GM13977 (cell line): Measurements from ENCODE around the gene SALL3.
"Not testable (repeated sequence)": the region's sequence is repeated elsewhere in the genome, so short reads cannot be mapped to it uniquely, and the experiment has no call there.

Source experiments
- DNase-seq: peaks from one replicate; pipeline ENCODE4 v3.0.0; 2012; ENCODE audit warnings: low spot score
- in situ Hi-C: fragments of 300-500 bp; cut with MboI; formaldehyde crosslinking; loops from one replicate; pipeline ENCODE4 v1.12.0; 2022; ENCODE audit warnings: low sequenced_read_pairs, low pct_unique_long_range_greater_than_20kb, mixed read lengths, inconsistent platforms; ENCODE audit not compliant: unreplicated experiment
- TF ChIP-seq, protein P1 (sequence below): IDR thresholded peaks from 2 replicates; pipeline ENCODE4 v1.5.1; 2012; ENCODE audit warnings: mild to moderate bottlenecking, control low read depth; ENCODE audit not compliant: insufficient read depth; ENCODE audit errors: extremely low read depth, missing control alignments

Gene SALL3

DNA sequence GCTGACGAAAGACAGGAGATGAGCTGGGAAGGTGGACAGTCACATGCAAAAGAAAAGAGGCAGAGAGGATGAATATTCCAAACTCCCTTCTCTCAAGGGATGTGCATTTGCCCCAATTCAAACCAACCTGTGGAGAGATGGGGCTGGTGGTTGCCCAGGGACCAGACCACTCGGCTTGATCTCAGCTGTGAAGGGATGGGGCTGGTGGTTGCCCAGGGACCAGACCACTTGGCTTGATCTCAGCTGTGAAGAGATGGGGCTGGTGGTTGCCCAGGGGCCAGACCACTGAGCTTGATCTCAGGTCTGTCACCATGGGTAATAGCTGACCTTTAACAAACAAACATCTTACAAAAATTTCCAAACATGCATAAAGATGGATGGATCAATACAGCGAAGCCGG is 42.5 kb upstream of the SALL3 start:
- in situ Hi-C loops = no loop called here
- TF ChIP-seq, protein P1, sequence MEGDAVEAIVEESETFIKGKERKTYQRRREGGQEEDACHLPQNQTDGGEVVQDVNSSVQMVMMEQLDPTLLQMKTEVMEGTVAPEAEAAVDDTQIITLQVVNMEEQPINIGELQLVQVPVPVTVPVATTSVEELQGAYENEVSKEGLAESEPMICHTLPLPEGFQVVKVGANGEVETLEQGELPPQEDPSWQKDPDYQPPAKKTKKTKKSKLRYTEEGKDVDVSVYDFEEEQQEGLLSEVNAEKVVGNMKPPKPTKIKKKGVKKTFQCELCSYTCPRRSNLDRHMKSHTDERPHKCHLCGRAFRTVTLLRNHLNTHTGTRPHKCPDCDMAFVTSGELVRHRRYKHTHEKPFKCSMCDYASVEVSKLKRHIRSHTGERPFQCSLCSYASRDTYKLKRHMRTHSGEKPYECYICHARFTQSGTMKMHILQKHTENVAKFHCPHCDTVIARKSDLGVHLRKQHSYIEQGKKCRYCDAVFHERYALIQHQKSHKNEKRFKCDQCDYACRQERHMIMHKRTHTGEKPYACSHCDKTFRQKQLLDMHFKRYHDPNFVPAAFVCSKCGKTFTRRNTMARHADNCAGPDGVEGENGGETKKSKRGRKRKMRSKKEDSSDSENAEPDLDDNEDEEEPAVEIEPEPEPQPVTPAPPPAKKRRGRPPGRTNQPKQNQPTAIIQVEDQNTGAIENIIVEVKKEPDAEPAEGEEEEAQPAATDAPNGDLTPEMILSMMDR = no peak
- no peak for DNase-seq

DNA sequence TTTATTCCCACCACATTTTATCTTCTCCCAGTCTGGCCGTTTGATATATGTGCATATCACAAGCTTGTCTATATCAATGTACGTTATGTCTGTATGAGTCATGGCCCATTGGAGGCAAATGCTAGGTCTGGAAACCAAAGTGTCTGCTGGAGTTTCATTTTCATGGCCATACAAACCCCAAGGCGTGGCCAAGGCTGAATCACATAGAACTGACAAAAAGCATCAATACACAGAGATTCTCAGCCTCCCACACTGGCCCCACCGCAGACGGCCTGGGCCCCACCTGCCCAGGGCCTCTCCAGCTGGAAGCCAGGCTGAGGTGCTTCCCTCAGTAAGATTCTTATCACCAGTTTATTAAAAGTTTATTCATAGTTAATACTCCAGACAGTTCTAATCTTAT is 40.5 kb upstream of the SALL3 start:
- no peak for DNase-seq
- in situ Hi-C loops = no loop called here
- TF ChIP-seq, protein P1 = no peak

DNA sequence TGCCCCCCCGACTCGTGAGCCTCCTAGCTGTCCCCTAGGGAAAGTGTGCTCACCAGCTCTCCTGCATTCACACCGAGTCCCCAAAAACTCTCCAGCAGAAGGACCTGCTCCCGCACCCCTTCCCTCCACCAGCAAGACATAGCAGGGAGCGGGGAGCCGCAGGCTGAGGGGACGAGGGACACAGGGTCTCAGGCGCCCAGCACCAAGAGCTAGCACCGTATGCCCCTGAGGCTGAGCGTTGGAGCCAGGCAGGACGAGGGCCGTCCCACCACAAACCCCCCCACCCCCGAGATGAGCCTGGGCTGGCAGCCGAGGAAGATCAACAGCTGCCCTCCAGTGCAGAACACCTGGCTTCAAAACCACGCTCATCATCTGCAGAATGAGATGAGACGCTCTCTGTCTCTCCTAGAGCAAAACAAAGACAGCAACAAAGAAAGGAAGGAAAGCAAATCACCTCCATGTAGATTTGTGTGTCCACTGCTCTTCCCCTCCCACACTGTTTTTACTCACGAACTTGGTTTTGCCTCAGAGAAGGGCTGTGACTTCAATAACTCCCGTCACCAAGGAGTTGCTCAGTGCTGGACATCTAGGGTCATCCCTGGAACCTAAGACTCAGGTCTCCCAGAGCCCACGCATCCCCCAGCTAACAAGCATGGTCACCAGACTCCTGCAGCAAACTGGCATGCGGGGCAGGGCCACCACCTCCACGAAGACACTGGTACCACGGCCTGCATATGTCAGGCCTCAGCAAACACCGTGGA is 39.7 kb upstream of the SALL3 start:
- in situ Hi-C loops = no loop called here
- no peak for DNase-seq
- TF ChIP-seq, protein P1 = no peak

DNA sequence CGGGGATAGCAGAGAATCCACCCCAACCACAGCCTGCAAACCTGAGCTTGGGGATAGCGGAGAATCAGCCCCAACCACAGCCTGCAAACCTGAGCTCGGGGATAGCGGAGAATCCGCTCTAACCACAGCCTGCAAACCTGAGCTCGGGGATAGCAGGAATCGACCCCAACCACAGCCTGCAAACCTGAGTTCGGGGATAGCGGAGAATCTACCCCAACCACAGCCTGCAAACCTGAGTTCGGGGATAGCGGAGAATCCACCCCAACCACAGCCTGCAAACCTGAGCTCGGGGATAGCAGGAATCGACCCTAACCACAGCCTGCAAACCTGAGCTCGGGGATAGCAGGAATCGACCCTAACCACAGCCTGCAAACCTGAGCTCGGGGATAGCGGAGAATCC is 37.4 kb upstream of the SALL3 start:
- DNase-seq, in situ Hi-C loops: not testable (repeated sequence)

DNA sequence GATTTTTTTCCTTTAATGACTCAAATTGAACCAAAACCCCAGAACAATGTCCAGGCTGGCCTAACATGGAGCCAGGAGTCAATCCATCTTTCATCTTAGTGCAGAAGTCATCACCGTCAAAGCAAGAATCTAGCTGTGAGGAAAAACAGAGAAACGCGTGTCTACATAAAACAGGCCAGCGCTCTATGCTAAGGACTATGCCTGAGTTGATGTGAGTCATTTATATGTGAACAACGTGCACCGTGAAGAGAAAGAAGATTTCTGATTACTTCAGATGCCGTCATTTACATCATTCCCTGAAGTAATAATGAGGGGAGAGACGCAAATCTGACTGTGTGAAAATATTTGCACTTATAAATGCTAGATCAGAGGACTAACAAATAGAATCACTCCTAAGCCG is 34.0 kb upstream of the SALL3 start:
- DNase-seq = no peak
- in situ Hi-C loops = no loop called here
- TF ChIP-seq, protein P1 = no peak

DNA sequence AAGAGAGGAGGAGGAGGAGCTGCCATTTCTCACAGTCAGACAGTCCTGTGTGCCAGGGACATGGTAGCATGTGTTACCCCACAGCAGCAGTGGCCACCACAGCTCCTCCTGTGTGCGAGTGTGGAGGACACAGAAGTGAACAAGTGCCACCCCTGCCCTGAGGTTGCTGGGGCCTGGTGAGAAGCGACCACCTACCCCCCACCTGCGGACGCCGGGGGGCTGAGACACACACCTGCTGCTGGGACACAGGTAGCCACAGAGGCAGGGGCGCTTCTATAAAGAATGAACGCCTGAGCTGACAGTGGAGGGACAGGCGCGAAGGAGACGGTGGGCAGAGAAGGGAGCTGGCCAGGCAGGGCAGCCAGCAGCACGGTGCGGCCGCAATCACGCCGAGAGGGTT is 32.3 kb upstream of the SALL3 start:
- TF ChIP-seq, protein P1 = no peak

DNA sequence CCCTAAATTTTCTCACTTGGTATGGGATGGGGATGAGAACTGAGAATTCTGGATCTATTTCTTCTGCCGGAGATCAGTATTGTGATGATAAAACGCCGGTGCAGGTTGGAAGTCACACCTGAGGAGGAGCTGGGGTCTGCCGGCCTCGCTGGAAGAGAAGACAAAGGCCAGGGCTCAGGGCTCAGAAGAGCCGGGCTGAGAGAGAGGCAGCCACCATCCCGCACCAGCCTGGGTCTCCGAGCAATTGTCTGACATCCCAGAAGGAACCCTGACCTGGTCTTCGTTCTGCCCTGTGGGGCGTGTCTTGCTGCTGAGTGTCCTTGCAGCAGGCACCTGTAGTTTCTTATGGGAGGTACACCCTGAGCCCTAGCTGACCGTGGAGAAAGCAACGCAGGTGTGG is 31.4 kb upstream of the SALL3 start:
- no peak for DNase-seq
- TF ChIP-seq, protein P1 = no peak
- in situ Hi-C loops = no loop called here

More for the DNA sequence above, 32.3 kb upstream of the SALL3 start:
- no peak for DNase-seq
- in situ Hi-C loops = no loop called here
